HepG2 (cell line): ENCODE results near the gene TMEM143. TPM values are rescaled to one million over a fixed set of nuclear protein-coding genes. Genes with fewer than 3 reads are reported as not detected.
A peak's percentile ranks its signal among the peaks of the same experiment; 100 is the strongest.

Experiments used
- FLYWCH1 ChIP-seq: sonication (generic); formaldehyde crosslinking; IDR thresholded peaks from 2 replicates; pipeline ENCODE4 v1.8.1; 2023; ENCODE audit warnings: mild to moderate bottlenecking, missing genetic modification reagents
- GABPA ChIP-seq, 2 experiments: IDR thresholded peaks; 2 replicates each; pipeline ENCODE4 v1.6.1; 2011 to 2016; ENCODE audit warnings: low read depth in 2 of 2, low read length in 1 of 2, missing biosample characterization in 1 of 2, missing genetic modification characterization in 1 of 2
- GATAD2A ChIP-seq: IDR thresholded peaks from 2 replicates; pipeline ENCODE4 v1.6.1; 2016
- IRF1 ChIP-seq: sonication (generic); formaldehyde crosslinking; IDR thresholded peaks from 2 replicates; pipeline ENCODE4 v1.4.0; 2020; ENCODE audit warnings: low read depth, mild to moderate bottlenecking, missing genetic modification reagents
- JUN ChIP-seq: sonication (generic); formaldehyde crosslinking; IDR thresholded peaks from 2 replicates; pipeline ENCODE4 v1.4.0; 2020; ENCODE audit warnings: mild to moderate bottlenecking, missing genetic modification reagents
- NR3C1 ChIP-seq: sonication (generic); formaldehyde crosslinking; IDR thresholded peaks from 2 replicates; pipeline ENCODE4 v1.4.0; 2020; ENCODE audit warnings: missing genetic modification reagents
- SRY ChIP-seq: sonication (generic); formaldehyde crosslinking; IDR thresholded peaks from 2 replicates; pipeline ENCODE4 v1.8.0; 2022; ENCODE audit warnings: mild to moderate bottlenecking, missing genetic modification reagents
- THAP11 ChIP-seq: IDR thresholded peaks from 2 replicates; pipeline ENCODE4 v1.6.1; 2016; ENCODE audit warnings: missing biosample characterization, missing genetic modification reagents
- ZBTB34 ChIP-seq: sonication (generic); formaldehyde crosslinking; IDR thresholded peaks from 2 replicates; pipeline ENCODE4 v1.8.0; 2022; ENCODE audit warnings: mild to moderate bottlenecking, missing genetic modification reagents
- ZC3H4 ChIP-seq: sonication (generic); formaldehyde crosslinking; IDR thresholded peaks from 2 replicates; pipeline ENCODE4 v1.4.0; 2020; ENCODE audit warnings: missing genetic modification reagents, borderline replicate concordance
- ZFP82 ChIP-seq: sonication (generic); formaldehyde crosslinking; IDR thresholded peaks from 2 replicates; pipeline ENCODE4 v1.5.1; 2020; ENCODE audit warnings: mild to moderate bottlenecking, missing genetic modification reagents, borderline replicate concordance
- ZNF235 ChIP-seq: sonication (generic); formaldehyde crosslinking; IDR thresholded peaks from 2 replicates; pipeline ENCODE4 v1.8.1; 2023; ENCODE audit warnings: mild to moderate bottlenecking, missing genetic modification reagents, borderline replicate concordance
- ZNF460 ChIP-seq: sonication (generic); formaldehyde crosslinking; IDR thresholded peaks from 2 replicates; pipeline ENCODE4 v1.5.1; 2020; ENCODE audit warnings: missing genetic modification reagents, mild to moderate bottlenecking, borderline replicate concordance
- ZNF557 ChIP-seq: sonication (generic); formaldehyde crosslinking; IDR thresholded peaks from 2 replicates; pipeline ENCODE4 v1.4.0; 2020; ENCODE audit warnings: missing genetic modification reagents
- ZNF564 ChIP-seq: sonication (generic); formaldehyde crosslinking; IDR thresholded peaks from 2 replicates; pipeline ENCODE4 v1.8.1; 2023; ENCODE audit warnings: mild to moderate bottlenecking, missing genetic modification reagents
- ZNF816 ChIP-seq: sonication (generic); formaldehyde crosslinking; IDR thresholded peaks from 2 replicates; pipeline ENCODE4 v1.8.0; 2022; ENCODE audit warnings: missing genetic modification reagents, mild to moderate bottlenecking, borderline replicate concordance
- polyA plus RNA-seq, 8 experiments: library from polyadenylated mRNA; depleted of rRNA in 3 of 8; stranded (reverse) in 7 of 8; unstranded in 1 of 8; fragments of >200 nt; fragmentation: Illumina TruSeq in 4 of 8; extraction: Trizol in 4 of 8; gene quantifications; 2 replicates each; pipeline versions ENCODE4 v1.2.1 to v1.2.3, GENCODE V29; 2011 to 2016; ENCODE audit warnings: low read depth in 4 of 8, missing spikeins in 1 of 8, mixed read lengths in 1 of 8; ENCODE audit not compliant: insufficient read depth in 1 of 8
- total RNA-seq, 5 experiments: library from RNA; depleted of rRNA; stranded (reverse); fragments of >200 nt; fragmentation: Illumina TruSeq; extraction: Trizol; gene quantifications; 2 replicates each; pipeline ENCODE4 v1.2.3, GENCODE V29; 2016; ENCODE audit warnings: low read depth in 1 of 5
- TF ChIP-seq, protein P1 (sequence below): sonication (generic); formaldehyde crosslinking; IDR thresholded peaks from 2 replicates; pipeline ENCODE4 v1.4.0; 2020; ENCODE audit warnings: mild to moderate bottlenecking, missing genetic modification reagents, borderline replicate concordance
- TF ChIP-seq, protein P2 (sequence below): sonication (generic); formaldehyde crosslinking; IDR thresholded peaks from 2 replicates; pipeline ENCODE4 v1.5.0; 2020; ENCODE audit warnings: mild to moderate bottlenecking, missing genetic modification reagents

The TMEM143 gene
- total and polyA plus RNA-seq, 2 of the 13 experiments (the other 11 are each of a cell fraction or from before 2014, with no cell fraction given): 7.7 to 11.3 TPM

GRCh38 chr19:48398375-48399235, 34.9 kb upstream of the TMEM143 start (continued):
- TF ChIP-seq FLYWCH1 (CRISPR knock-in tag) (no peak), ZC3H4 (CRISPR knock-in tag) (no peak), ZNF557 (no peak), SRY (CRISPR knock-in tag) (no peak), NR3C1 (CRISPR knock-in tag) (no peak), ZNF460 (no peak), ZFP82 (CRISPR knock-in tag) (no peak), ZBTB34 (no peak), JUN (CRISPR knock-in tag) (no peak), GABPA (IDR thresholded peaks at IDR 0.05; ENCODE audit: low read depth, low read length) (peak; percentile 20; the same call in 1 of the 2 replicates), GABPA (CRISPR knock-in tag; IDR thresholded peaks at IDR 0.05; ENCODE audit: low read depth) (no peak), IRF1 (CRISPR knock-in tag) (no peak), ZNF235 (CRISPR knock-in tag) (no peak), ZNF816 (no peak), ZNF564 (CRISPR knock-in tag) (no peak), THAP11 (peak; percentile 55; the same call in 1 of the 2 replicates), GATAD2A (no peak)
- TF ChIP-seq, protein P1, sequence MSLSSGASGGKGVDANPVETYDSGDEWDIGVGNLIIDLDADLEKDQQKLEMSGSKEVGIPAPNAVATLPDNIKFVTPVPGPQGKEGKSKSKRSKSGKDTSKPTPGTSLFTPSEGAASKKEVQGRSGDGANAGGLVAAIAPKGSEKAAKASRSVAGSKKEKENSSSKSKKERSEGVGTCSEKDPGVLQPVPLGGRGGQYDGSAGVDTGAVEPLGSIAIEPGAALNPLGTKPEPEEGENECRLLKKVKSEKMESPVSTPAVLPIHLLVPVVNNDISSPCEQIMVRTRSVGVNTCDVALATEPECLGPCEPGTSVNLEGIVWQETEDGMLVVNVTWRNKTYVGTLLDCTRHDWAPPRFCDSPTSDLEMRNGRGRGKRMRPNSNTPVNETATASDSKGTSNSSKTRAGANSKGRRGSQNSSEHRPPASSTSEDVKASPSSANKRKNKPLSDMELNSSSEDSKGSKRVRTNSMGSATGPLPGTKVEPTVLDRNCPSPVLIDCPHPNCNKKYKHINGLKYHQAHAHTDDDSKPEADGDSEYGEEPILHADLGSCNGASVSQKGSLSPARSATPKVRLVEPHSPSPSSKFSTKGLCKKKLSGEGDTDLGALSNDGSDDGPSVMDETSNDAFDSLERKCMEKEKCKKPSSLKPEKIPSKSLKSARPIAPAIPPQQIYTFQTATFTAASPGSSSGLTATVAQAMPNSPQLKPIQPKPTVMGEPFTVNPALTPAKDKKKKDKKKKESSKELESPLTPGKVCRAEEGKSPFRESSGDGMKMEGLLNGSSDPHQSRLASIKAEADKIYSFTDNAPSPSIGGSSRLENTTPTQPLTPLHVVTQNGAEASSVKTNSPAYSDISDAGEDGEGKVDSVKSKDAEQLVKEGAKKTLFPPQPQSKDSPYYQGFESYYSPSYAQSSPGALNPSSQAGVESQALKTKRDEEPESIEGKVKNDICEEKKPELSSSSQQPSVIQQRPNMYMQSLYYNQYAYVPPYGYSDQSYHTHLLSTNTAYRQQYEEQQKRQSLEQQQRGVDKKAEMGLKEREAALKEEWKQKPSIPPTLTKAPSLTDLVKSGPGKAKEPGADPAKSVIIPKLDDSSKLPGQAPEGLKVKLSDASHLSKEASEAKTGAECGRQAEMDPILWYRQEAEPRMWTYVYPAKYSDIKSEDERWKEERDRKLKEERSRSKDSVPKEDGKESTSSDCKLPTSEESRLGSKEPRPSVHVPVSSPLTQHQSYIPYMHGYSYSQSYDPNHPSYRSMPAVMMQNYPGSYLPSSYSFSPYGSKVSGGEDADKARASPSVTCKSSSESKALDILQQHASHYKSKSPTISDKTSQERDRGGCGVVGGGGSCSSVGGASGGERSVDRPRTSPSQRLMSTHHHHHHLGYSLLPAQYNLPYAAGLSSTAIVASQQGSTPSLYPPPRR: no peak
- TF ChIP-seq, protein P2, sequence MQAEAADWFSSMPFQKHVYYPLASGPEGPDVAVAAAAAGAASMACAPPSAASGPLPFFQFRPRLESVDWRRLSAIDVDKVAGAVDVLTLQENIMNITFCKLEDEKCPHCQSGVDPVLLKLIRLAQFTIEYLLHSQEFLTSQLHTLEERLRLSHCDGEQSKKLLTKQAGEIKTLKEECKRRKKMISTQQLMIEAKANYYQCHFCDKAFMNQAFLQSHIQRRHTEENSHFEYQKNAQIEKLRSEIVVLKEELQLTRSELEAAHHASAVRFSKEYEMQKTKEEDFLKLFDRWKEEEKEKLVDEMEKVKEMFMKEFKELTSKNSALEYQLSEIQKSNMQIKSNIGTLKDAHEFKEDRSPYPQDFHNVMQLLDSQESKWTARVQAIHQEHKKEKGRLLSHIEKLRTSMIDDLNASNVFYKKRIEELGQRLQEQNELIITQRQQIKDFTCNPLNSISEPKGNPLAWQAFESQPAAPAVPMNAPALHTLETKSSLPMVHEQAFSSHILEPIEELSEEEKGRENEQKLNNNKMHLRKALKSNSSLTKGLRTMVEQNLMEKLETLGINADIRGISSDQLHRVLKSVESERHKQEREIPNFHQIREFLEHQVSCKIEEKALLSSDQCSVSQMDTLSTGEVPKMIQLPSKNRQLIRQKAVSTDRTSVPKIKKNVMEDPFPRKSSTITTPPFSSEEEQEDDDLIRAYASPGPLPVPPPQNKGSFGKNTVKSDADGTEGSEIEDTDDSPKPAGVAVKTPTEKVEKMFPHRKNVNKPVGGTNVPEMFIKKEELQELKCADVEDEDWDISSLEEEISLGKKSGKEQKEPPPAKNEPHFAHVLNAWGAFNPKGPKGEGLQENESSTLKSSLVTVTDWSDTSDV (CRISPR knock-in tag): no peak
